NOMO-1 treated with DMSO at 0.1 percent for 48 hours (cell line): ENCODE data around the gene DNAJC25.
A peak's percentile ranks its signal among the peaks of the same experiment; 100 is the strongest.
"Not testable (repeated sequence)": the region's sequence is repeated elsewhere in the genome, so short reads cannot be mapped to it uniquely, and the experiment has no call there.

ENCODE experiments used
- DNase-seq: peaks from one replicate; lab custom pipeline; 2025; ENCODE audit not compliant: unreplicated experiment; lab: John Stamatoyannopoulos, UW

Gene DNAJC25

GRCh38 chr9:111631214-111631971 is at the start of gene DNAJC25:
TSS of gene DNAJC25 (plus strand) at chr9:111631334. CDS start at chr9:111631408, 74 bp downstream.
- DNase-seq = peak; percentile 97

DNA sequence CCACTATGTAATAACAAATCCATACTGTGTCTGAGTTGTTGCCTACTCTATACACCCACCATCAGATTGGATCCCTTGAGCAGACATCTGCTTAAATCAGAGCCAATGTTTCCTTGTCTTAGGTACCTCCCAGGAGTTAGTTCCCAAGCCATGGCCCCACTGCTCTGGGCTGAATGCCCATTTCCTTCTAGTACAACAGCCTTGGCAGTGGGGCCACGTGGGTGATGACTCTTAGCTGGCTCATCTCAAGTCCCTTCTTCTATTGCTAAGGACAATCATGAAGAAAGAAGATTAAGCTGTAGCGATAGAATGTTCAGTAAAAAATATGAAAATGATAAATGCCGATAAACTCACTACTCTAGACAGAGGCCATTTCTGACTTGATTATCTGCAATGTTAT is 48.2 kb upstream of the DNAJC25 start:
- no peak for DNase-seq

DNA sequence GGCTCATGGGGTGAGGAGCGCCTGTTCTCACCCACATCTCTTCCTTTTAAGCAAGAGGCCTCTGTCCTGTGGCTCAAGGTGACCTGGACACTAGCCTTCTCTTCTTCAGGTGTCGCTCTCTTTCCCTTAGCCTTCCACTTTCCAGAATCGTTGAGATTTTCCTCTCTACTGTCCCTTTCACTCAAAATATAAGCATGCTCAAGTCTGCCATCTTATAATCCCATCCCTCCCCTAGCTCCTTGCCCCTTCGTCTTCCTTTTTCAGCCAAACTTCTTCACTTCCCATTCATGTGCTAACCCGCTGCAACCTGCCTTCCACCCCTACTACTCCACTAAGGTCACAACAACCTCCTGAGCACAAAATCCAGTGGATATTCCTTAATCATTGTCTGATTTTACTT is 44.8 kb upstream of the DNAJC25 start:
- DNase-seq = no peak

DNA sequence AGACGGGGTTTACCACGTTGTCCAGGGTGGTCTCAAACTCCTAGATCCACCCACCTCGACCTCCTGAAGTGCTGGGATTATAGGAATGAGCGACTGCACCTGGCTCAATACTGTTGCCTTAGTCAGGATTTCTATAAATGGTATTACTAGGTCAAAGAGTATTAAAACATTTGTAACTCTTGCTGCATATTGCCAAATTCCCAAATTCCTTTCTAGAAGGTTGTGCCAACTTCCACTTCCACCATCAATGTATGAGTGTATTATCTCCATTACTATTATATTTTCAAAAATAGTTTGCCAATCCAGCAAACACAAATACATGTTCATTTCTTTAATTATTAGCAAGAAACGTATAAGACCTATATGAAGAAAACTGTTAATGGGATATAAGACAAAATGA is 42.3 kb upstream of the DNAJC25 start:
- no peak for DNase-seq

DNA sequence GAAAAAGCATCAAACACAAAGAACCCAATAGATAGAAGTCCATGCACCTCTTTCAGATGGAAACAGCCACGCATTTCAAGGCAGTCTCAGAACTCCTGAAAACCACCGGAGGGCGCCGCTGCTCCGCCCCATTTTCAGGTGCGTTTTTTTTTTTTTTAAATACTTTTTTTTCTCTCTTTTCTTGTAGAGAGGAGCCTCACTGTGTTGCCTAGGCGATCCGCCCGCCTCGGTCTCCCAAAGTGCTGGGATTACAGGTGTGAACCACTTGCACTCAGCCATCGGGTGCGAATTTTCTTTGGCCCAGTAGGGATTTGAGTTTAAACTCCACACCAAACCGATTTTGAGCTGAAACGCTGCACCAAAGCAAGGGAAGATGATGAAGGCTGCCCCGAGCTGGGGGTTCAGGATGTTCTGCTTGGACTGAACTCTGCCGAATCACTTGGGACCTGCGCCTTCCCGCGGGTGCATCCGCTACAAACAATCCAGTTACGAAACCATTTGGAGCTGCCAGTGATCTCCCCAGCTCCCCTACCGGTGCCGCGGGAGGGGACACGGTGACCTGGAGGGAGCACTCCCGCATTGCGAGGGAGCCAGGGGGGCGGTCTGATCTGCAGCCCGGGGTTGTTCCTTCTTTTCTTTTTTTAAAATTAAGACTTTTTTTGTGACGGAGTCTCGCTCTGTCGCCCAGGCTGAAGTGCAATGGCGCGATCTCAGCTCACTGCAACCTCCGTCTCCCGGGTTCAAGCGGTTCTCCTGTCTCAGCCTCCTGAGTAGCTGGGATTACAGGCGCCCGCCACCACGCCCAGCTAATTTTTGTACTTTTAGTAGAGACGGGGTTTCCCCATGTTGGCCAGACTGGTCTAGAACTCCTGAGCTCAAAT is 33.0 kb upstream of the DNAJC25 start:
- peak; percentile 63 for DNase-seq

DNA sequence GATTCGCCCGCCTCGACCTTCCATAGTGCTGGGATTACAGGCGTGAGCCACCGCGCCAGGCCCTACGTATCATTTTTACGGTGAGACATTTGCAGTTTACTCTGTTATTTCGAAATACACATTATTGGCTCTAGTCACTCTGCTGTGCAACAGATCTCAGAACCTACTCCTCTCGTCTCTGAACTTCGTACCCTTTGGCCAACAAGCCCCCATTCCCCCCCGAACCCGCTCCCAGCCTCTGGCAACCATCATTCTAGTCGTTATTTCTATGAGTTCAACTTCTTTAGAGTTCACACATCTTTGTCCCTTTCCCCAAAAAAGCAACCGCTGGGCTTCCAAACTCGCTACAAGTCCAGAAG is 32.4 kb upstream of the DNAJC25 start:
- DNase-seq = peak; percentile 40

GRCh38 chr9:111599092-111599954 is 31.8 kb upstream of the DNAJC25 start, which contains the start of gene PTGR1:
TSS of gene PTGR1 (minus strand) at chr9:111599647. CDS start at chr9:111597422, 2,225 bp downstream.
- DNase-seq = peak; percentile 42

DNA sequence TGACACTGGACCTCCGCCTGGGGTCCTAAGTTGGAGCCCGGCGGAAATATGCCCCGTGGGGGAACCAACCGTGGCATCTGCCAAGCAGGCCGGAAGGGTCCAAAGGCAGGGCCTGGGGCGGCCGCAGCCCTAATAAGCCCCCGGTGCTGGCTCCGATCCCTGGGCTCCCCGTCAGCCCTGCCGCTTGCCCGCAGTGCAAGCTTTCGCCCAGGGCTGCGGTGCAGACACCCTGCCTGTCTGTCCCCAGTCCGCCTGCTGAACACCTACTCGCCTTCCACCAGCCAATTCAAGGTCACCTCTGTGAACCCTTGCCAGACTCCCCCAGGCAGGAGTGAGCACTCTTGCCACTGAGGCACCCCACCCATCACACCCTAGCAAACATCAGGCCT is 31.2 kb upstream of the DNAJC25 start:
- DNase-seq = no peak

DNA sequence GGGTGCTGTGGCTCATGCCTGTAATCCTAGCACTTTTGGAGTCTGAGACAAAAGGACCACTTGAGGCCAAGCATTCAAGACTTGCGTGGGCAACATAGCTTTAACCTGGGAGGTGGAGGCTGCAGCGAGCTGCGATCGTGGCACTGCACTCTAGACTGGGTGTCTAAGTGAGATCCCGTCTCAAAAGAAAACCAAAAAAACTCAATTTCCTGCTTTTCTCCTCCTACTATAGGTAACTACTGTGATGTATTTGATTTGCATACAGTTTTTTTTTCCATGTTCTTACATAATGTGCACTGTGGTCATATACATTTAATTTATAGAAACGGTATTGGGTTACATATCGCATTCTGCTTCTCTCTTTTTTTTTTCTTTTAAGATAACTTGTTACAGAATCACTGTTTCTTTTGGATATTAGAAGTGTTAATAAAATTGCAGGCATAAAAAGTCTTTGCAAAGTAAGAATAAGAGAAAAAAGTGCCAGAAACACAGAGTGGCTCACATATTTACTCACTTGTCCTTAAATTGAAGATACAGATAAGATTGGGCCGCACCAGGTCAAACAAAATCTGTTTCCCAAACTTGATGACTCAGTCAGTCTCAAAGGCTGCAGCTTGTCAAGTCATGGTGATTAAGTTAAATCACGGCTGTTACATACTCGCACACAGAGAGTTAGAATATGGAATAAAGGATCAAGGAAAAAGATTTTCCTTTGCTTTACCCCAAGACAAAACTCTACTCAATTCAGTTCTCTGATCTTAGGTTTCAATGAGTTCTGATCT is 29.7 kb upstream of the DNAJC25 start:
- DNase-seq = no peak

DNA sequence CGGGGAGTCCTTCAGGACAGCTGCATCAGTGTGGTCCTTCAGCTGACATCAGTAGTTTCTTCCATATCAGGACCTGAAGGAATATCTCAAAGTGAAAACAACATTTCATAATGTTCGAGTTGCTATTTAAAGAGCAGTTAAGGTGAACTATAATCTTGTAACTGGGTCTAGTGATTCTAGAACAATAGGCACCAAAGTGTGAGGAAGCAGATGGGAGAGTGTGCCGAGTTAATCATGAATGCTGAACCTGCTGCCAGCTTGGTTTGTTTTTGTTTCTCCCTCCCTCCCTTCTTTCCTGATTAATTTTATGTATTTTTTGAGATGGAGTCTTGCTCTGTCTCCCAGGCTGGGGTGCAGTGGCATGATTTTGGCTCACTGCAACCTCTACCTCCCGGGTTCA is 28.1 kb upstream of the DNAJC25 start:
- no peak for DNase-seq

DNA sequence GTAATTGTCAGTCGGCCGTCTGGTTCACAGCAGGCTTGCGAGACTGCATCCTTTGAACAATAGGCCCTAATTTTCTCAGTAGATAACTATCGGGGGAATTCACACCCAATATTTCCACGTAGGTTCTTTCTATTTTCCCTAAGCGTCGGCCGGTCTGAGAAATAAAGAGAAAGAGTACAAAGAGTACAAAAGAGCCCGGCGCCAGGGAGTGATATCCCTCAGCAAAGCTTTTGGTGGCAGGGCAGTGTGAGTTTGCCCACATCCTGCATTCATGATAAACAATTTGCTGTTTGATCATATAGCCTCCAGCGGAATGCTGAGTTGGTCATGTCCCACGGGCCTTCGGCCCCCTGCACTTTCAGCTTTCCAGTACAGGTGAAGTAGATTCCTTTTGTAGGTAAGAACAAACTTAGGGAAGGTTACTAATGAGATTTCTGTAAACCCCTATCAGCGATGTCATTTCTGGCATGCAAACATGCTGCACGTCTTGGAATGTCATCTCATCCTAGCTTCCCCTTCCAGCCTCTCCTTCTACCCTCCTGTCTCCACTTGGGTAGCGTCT is 27.0 kb upstream of the DNAJC25 start:
- no peak for DNase-seq

DNA sequence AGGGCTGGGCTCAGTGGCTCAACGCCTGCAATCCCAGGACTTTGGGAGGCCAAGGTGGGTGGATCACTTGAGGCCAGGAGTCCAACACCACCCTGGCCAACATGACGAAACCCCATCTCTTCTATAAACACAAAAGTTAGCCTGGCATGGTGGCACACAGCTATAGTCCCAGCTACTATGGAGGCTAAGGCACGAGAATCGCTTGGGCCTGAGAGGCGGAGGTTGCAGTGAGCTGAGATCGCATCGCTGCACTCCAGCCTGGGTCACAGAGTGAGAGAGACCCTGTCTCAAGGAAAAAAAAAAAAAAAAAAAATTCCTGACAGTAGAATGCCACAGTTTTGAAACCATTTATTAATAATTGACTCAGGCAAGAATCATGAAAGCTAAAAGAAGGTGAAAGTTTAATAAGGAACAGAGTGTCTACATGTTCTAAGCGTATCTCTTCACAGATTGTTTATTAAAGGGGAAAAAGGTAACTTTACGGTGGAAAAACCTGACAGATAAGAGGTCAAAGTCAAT is 26.0 kb upstream of the DNAJC25 start:
- DNase-seq = no peak

- no peak for DNase-seq
These were observed 21.0 kb upstream of the DNAJC25 start for GRCh38 chr9:111610149-111610548.

DNA sequence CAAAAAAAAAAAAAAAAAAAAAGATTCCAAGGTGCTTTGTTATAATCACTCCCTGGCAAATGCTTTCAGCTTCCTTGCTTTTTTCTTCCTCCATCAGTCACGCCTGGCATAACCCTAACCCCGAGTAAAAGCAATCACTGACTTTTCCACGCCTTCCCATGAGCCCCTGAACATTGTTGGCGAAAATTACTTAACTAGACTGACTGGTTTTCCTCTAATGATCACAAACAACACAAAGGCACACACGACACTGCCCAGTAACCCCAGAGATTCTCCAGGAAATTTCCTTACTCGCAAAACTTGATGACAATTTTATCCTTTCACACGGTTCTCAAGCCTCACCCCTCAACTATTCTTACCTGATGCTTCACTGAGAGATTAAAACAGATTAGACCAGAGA is 20.3 kb upstream of the DNAJC25 start:
- DNase-seq = no peak

DNA sequence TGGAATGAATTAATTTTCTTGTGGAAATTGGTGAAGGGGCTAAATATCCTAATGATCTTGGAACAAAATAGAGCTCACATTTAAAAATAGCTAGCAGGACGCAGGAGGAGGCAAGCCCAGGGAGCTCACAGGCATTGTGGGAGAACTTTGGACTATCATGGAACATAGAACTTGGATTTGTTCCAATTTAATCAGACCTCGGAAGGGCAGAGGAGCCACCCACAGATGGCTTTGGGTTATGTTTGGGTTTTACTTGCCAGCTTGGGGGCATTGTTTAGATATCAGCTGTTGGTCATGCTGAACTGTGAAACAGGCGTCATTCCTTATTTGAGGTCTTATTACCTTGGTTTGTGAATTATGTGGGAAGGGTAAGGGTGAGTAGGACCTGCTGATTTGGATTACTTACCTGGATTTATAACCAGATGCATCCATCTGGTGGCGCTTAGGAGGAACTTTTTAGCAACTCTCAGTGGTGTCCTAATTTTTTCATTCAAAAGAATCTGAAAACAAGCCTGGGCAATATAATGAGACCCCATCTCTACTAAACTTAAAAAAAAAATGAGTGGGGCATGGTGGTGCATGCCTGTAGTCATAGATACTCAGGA is 17.6 kb upstream of the DNAJC25 start:
- DNase-seq = no peak

DNA sequence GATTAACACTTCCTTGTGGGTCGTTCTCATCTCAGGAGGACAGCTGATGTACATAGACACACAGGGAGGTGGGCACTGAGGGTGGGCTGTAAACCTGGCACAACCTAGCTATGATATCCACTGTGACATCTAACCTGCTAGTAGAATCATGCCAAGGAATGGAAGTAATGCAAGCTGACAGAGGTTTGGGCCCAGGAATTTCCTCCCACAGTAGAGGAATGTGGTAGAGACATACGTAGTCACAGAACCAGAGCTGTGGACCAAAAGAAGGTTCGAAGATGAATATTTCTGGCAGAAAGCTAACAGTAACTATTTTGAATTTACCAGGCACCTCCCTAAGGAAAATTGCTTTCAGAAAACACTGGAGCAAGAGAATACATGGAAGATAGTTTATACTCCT is 15.2 kb upstream of the DNAJC25 start:
- no peak for DNase-seq

DNA sequence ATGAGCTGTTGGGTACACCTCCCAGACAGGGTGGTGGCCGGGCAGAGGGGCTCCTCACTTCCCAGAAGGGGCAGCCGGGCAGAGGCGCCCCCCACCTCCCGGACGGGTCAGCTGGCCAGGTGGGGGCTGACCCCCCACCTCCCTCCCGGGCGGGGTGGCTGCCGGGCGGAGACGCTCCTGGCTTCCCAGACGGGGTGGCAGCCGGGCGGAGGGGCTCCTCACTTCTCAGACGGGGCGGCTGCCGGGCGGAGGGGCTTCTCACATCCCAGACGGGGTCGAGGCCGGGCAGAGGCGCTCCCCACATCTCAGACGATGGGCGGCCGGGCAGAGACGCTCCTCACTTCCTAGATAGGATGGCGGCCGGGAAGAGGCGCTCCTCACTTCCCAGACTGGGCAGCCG is 13.8 kb upstream of the DNAJC25 start:
- not testable (repeated sequence) for DNase-seq

DNA sequence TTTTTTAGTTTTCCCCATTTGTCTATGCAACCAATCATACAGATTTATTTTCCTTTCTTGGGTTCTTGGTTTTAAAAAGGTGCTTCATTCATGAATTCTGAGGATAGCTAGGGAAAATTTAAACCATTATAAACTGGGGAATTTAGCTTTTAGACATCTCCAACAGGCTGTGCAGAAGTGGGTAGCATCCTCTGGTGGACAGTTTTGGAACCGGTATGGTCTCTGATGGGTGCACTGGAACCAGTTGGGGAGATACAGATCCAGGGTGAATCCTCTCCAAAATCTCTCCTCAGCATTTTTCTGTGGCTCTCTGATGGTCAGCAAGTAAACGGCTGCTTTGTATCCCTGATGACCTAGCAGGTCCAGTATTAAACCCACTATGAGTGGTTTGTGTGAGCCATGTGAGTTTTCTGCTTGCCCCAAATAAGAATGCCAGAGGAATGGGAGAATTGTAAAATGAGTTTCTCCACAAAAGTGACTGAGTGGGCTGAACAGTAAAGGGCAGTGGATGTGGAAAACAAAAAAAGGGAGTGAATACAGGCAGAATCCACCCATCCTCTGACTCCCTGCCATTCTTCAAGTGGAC is 9.1 kb upstream of the DNAJC25 start:
- no peak for DNase-seq

DNA sequence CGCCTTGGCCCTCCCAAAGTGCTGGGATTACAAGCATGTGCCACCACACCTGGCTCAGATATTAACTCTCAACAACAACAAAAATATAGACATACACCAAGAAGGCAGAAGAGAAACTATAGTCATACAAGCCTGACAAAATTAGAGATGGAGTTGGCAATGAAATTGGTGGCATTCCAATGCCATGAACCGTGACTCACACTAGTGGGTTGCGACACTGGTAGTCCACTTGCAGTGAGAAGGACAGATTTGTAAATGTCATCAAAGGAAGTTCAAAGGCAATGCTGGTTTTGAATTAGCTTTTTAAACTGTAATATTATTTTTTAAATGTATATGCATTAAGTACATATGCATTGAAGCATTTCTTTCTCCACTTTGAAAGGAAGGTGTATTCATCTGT is 8.5 kb upstream of the DNAJC25 start:
- DNase-seq = peak; percentile 30
